ENCODE measurements around the gene CYB561D2.

CYB561D2 gene

GRCh38 chr3:50393061-50393460 lies 42.4 kb downstream of the CYB561D2 start:
- no peak for DNase-seq

- no peak for DNase-seq
These were observed 44.6 kb downstream of the CYB561D2 start for GRCh38 chr3:50395070-50395860.

DNA sequence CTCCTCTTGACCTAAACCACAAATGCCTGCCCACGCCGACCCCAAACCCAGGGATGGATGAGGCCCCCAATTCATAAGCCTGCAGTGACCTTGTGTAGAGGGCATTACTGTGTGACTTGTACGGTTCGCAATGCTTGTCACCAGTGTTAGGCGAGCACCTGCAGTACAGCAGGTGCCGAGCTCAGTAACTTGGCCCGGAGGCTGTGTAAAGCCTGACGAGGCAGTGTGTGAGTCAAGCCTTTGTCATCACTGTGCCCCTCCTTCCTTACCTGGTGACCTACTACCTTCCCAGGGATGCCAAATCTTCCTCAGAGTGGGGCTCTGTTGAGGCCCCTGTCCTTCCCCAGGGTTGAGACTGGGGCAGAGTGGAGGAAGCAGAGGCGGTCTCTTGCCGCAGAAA lies 45.8 kb downstream of the CYB561D2 start:
- DNase-seq, result no peak

DNA sequence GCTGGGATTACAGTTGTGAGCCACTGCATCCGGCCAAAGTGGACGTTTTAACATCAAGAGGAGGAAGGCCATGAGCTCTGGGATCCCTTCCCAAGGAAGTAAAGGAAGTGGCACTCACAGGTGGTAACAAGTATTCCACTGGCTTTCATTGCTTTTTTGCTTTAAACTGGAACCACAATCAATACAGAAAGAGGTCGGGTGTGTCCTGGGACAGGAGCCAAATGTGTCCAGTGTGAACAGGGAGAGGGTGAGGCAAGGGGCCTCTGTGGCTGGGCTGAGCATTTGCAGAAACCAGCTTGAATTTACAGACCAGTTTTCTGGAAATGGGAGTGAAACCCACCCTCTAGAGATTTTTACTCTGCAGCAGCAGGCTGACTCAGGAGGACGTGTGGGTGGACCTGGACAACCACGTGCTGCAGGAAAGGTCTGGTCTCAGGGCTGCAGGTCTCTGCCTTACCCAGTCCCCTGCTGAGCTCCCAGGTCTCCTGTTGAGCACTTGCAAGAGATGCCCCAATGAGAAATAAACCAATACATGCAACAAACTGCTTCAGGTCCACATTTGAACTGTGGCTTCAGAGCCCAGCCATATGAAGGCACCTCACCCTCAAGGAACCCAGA lies 51.4 kb downstream of the CYB561D2 start:
- no peak for DNase-seq

All from stimulated activated CD4-positive, alpha-beta T cell treated with anti-CD3 and anti-CD28 coated beads, Interleukin-12 subunit alpha, Interleukin-12 subunit beta, amount 100 ng/mL, for 4 hours (primary cell).